DMS 273 (cell line): ENCODE results near the gene NT5DC3.
"Not testable (repeated sequence)": the region's sequence is repeated elsewhere in the genome, so short reads cannot be mapped to it uniquely, and the experiment has no call there.

ENCODE experiments used
- DNase-seq: peaks from one replicate; lab custom pipeline; 2025; ENCODE audit not compliant: unreplicated experiment; lab: John Stamatoyannopoulos, UW

The NT5DC3 gene

GRCh38 chr12:103810111-103810510 is 30.9 kb downstream of the NT5DC3 start:
- peak; percentile 36 for DNase-seq

- DNase-seq: not testable (repeated sequence)
Observed at GRCh38 chr12:103809639-103810038, 31.4 kb downstream of the NT5DC3 start.

- no peak for DNase-seq
Observed at GRCh38 chr12:103809154-103809553, 31.9 kb downstream of the NT5DC3 start.

- no peak for DNase-seq
Observed at GRCh38 chr12:103808239-103808880, 32.7 kb downstream of the NT5DC3 start.

- no peak for DNase-seq
Observed at GRCh38 chr12:103807561-103808238, 33.3 kb downstream of the NT5DC3 start.

GRCh38 chr12:103806803-103807202 is 34.2 kb downstream of the NT5DC3 start:
- DNase-seq: no peak

- DNase-seq: no peak
Observed at GRCh38 chr12:103805655-103806360, 35.2 kb downstream of the NT5DC3 start.

GRCh38 chr12:103803847-103804246 is 37.2 kb downstream of the NT5DC3 start:
- no peak for DNase-seq

GRCh38 chr12:103802586-103802886 is 38.5 kb downstream of the NT5DC3 start:
- no peak for DNase-seq

- DNase-seq: peak; percentile 15
Observed at GRCh38 chr12:103801709-103802585, 39.1 kb downstream of the NT5DC3 start.

- peak; percentile 90 for DNase-seq
Observed at GRCh38 chr12:103799857-103800771, 40.9 kb downstream of the NT5DC3 start.

GRCh38 chr12:103799504-103799856 is 41.6 kb downstream of the NT5DC3 start:
- DNase-seq: no peak

- no peak for DNase-seq
Observed at GRCh38 chr12:103798586-103798985, 42.4 kb downstream of the NT5DC3 start.

GRCh38 chr12:103794309-103795213 is 46.5 kb downstream of the NT5DC3 start:
- DNase-seq: no peak

- DNase-seq: no peak
Observed at GRCh38 chr12:103793512-103794045, 47.5 kb downstream of the NT5DC3 start.

GRCh38 chr12:103793046-103793445 is 48.0 kb downstream of the NT5DC3 start:
- DNase-seq: no peak

- DNase-seq: peak; percentile 4
Observed at GRCh38 chr12:103791350-103791920, 49.6 kb downstream of the NT5DC3 start.

GRCh38 chr12:103786201-103786600 is 54.8 kb downstream of the NT5DC3 start:
- no peak for DNase-seq
